Common myeloid progenitor, CD34-positive (primary cell): ENCODE results near the gene ZBTB48.

Experiments used
- CTCF ChIA-PET: fragments of 350-600 bp; sonication (Branson Sonifier 250); formaldehyde crosslinking; loops from one replicate; lab custom pipeline; 2021; ENCODE audit warnings: antibody characterized with exemption; lab: Charles Lee
- POLR2A ChIA-PET: fragments of 350-600 bp; sonication (Branson Sonifier 250); formaldehyde crosslinking; loops from one replicate; lab custom pipeline; 2021; ENCODE audit warnings: antibody characterized with exemption; lab: Charles Lee
- DNase-seq, 3 donors: peaks; one replicate each; pipeline versions ENCODE4 v3.0.0 to v3.0.0-alpha.2; 2013
- H3K27ac ChIP-seq, 2 experiments: 1 replicate in 1 of 2; 2 replicates in 1 of 2; pipeline ENCODE4 v1.7.0; 2013; ENCODE audit warnings: inconsistent platforms in 2 of 2, low read length in 2 of 2, mild to moderate bottlenecking in 2 of 2, low read depth in 1 of 2, moderate library complexity in 1 of 2; ENCODE audit not compliant: severe bottlenecking in 2 of 2, insufficient read depth in 1 of 2, poor library complexity in 1 of 2
- H3K27me3 ChIP-seq, 5 experiments: replicated peaks in 2 of 5; 1 replicate in 3 of 5; 2 replicates in 2 of 5; pipeline versions ENCODE4 v1.6.1 to v1.7.0; 2013; ENCODE audit warnings: low read length in 4 of 5, mild to moderate bottlenecking in 2 of 5, moderate library complexity in 2 of 5, inconsistent platforms in 1 of 5; ENCODE audit not compliant: insufficient read depth in 5 of 5, control insufficient read depth in 4 of 5
- H3K36me3 ChIP-seq, 4 experiments: 1 replicate in 2 of 4; 2 replicates in 2 of 4; pipeline versions ENCODE4 v1.6.1 to v1.7.0; 2013; ENCODE audit warnings: low read length in 3 of 4, control low read depth in 1 of 4, mild to moderate bottlenecking in 1 of 4; ENCODE audit not compliant: control insufficient read depth in 4 of 4, insufficient read depth in 4 of 4
- H3K4me1 ChIP-seq, 4 experiments: 1 replicate in 3 of 4; 2 replicates in 1 of 4; pipeline versions ENCODE4 v1.6.1 to v1.7.1; 2013; ENCODE audit warnings: low read length in 3 of 4, mild to moderate bottlenecking in 3 of 4, control low read depth in 1 of 4, inconsistent platforms in 1 of 4, moderate library complexity in 1 of 4; ENCODE audit not compliant: control insufficient read depth in 4 of 4, insufficient read depth in 4 of 4; ENCODE audit errors: control extremely low read depth in 1 of 4
- H3K4me3 ChIP-seq, 7 experiments: 1 replicate in 4 of 7; 2 replicates in 3 of 7; pipeline versions ENCODE4 v1.5.1 to v1.7.0; 2013; ENCODE audit warnings: mild to moderate bottlenecking in 7 of 7, low read length in 6 of 7, moderate library complexity in 6 of 7, inconsistent platforms in 2 of 7, low read depth in 2 of 7, control low read depth in 1 of 7; ENCODE audit not compliant: insufficient read depth in 4 of 7, control insufficient read depth in 1 of 7; ENCODE audit errors: extremely low read depth in 1 of 7
- H3K9me3 ChIP-seq, 5 experiments: 1 replicate in 4 of 5; 2 replicates in 1 of 5; pipeline versions ENCODE4 v1.6.1 to v1.7.1; 2013; ENCODE audit warnings: low read length in 4 of 5, mild to moderate bottlenecking in 2 of 5, inconsistent platforms in 1 of 5, low read depth in 1 of 5, moderate library complexity in 1 of 5; ENCODE audit not compliant: control insufficient read depth in 4 of 5, insufficient read depth in 2 of 5; ENCODE audit errors: control extremely low read depth in 1 of 5
- WGBS: methylation state at CpG from one replicate; pipeline ENCODE4 v1.1.5; 2013; ENCODE audit not compliant: insufficient coverage; 5-methylcytosine and 5-hydroxymethylcytosine counted together

Gene ZBTB48

GRCh38 chr1:6572653-6573383 lies 7.0 kb upstream of the ZBTB48 start:
- no peaks in the 10 kb centered on the region for H3K4me1 ChIP-seq
- H3K27me3 ChIP-seq = no peaks in the 10 kb centered on the region
- no peak overlapping the region for H3K27ac ChIP-seq
- 86% methylated on average over 11 of the region's 12 CpGs for WGBS
- no peak for DNase-seq
- no peaks in the 10 kb centered on the region for H3K9me3 ChIP-seq
- CTCF ChIA-PET = interaction anchor here (2.7 kb wide), 1 partner anchor 19 kb away, joined by 9 read pairs; the partner anchor contains the start of genes NOL9 and TAS1R1
- H3K4me3 ChIP-seq = no peak overlapping the region
- POLR2A ChIA-PET = no interaction called here
- H3K36me3 ChIP-seq = no peaks in the 10 kb centered on the region

GRCh38 chr1:6574025-6574620 lies 5.7 kb upstream of the ZBTB48 start:
- POLR2A ChIA-PET = no interaction called here

GRCh38 chr1:6574818-6575217 lies 5.0 kb upstream of the ZBTB48 start:
- Histone ChIP-seq H3K4me3 (no peak overlapping the region), H3K36me3 (no peaks in the 10 kb centered on the region), H3K27ac (no peak overlapping the region), H3K9me3 (no peaks in the 10 kb centered on the region), H3K4me1 (peaks cover 0 to 7% (median 6%) of the 10 kb centered on the region in 4 experiments), H3K27me3 (no peaks in the 10 kb centered on the region)
- no peak for DNase-seq
- 96% methylated on average over 14 of the region's 14 CpGs for WGBS
- CTCF ChIA-PET = no interaction called here
- POLR2A ChIA-PET = no interaction called here

More at GRCh38 chr1:6574025-6574620, 5.7 kb upstream of the ZBTB48 start:
- Histone ChIP-seq H3K27ac (no peak overlapping the region), H3K9me3 (no peaks in the 10 kb centered on the region), H3K4me1 (peaks cover 0 to 2% (median 1%) of the 10 kb centered on the region in 4 experiments), H3K36me3 (no peaks in the 10 kb centered on the region), H3K27me3 (no peaks in the 10 kb centered on the region), H3K4me3 (no peak overlapping the region)
- WGBS = 100% methylated on average over 6 of the region's 8 CpGs
- DNase-seq = no peak
- CTCF ChIA-PET = no interaction called here

GRCh38 chr1:6577831-6578525 lies 1.8 kb upstream of the ZBTB48 start:
- ChIA-PET POLR2A (no interaction called here), CTCF (interaction anchor here (0.8 to 2.4 kb wide), 4 partner anchors 21 to 57 kb away, joined by 3 to 11 read pairs (median 3); partner anchors contain the start of genes NOL9 and TAS1R1)
- no peak for DNase-seq
- 98% methylated on average over 5 of the region's 6 CpGs for WGBS
- no peak overlapping the region for H3K27ac ChIP-seq
- H3K36me3 ChIP-seq = peaks cover 0 to 3% (median 0%) of the 10 kb centered on the region in 4 experiments
- H3K9me3 ChIP-seq = no peaks in the 10 kb centered on the region
- no peaks in the 10 kb centered on the region for H3K27me3 ChIP-seq
- H3K4me1 ChIP-seq = peaks cover 4 to 35% (median 32%) of the 10 kb centered on the region in 4 experiments
- no peak overlapping the region for H3K4me3 ChIP-seq

GRCh38 chr1:6578624-6579373 lies 995 bp upstream of the ZBTB48 start:
- H3K4me1 ChIP-seq = peaks cover 4 to 35% (median 32%) of the 10 kb centered on the region in 4 experiments
- peak overlapping the region in 1 of 7 experiments; percentile 84 for H3K4me3 ChIP-seq
- no peak for DNase-seq
- WGBS = 93% methylated on average over 12 of the region's 14 CpGs
- H3K36me3 ChIP-seq = peaks cover 0 to 3% (median 0%) of the 10 kb centered on the region in 4 experiments
- no peaks in the 10 kb centered on the region for H3K9me3 ChIP-seq
- ChIA-PET POLR2A (no interaction called here), CTCF (interaction anchor here (0.8 to 2.4 kb wide), 2 partner anchors 24 to 54 kb away, joined by 3 to 11 read pairs; partner anchors contain the start of genes NOL9 and TAS1R1)
- no peaks in the 10 kb centered on the region for H3K27me3 ChIP-seq
- peak overlapping the region in 1 of 2 experiments; percentile 94 for H3K27ac ChIP-seq

GRCh38 chr1:6580119-6580592 lies 362 bp downstream of the ZBTB48 start:
- Histone ChIP-seq H3K27ac (peak overlapping the region; percentile 81 to 94), H3K36me3 (peaks cover 0 to 3% (median 0%) of the 10 kb centered on the region in 4 experiments), H3K4me3 (peak overlapping the region; percentile 64 to 85 (median 76)), H3K27me3 (no peaks in the 10 kb centered on the region), H3K4me1 (peaks cover 4 to 39% (median 34%) of the 10 kb centered on the region in 4 experiments), H3K9me3 (no peaks in the 10 kb centered on the region)
- WGBS = 0% methylated on average over 25 of the region's 30 CpGs
- POLR2A ChIA-PET = interaction anchor here (0.6 to 1.0 kb wide), 7 partner anchors 20 to 46 kb away, joined by 3 to 11 read pairs (median 3); partner anchors contain the start of genes KLHL21, NOL9 and TAS1R1
- CTCF ChIA-PET = interaction anchor here (0.6 to 2.6 kb wide), 9 partner anchors 9 to 67 kb away, joined by 3 to 12 read pairs (median 3); partner anchors contain the start of genes NOL9 and TAS1R1
- DNase-seq = peak; percentile 33 to 76 (median 69)
